PC-3 (cell line): ENCODE measurements around the gene FAM76A. TPM values are rescaled to one million over a fixed set of nuclear protein-coding genes. Genes with fewer than 3 reads are reported as not detected.

ENCODE experiments used
- ATAC-seq: fragments of 200-7000 bp; cut with Tn5 transposase; 2 replicates; pipeline ENCODE4 v1.9.1; 2020; ENCODE audit warnings: mild to moderate bottlenecking, moderate library complexity
- BruUV-seq: library from RNA; stranded (reverse); fragments of 400-500 nt; replicated peaks from 2 replicates; lab custom pipeline; 2021; lab: Mats Ljungman, UMichigan
- CTCF ChIA-PET: fragments of 300-600 bp; sonication (Branson Sonifier 250); formaldehyde crosslinking; loops from one replicate; lab custom pipeline; 2022; ENCODE audit warnings: antibody characterized with exemption; lab: Charles Lee
- POLR2A ChIA-PET: fragments of 300-600 bp; sonication (Branson Sonifier 250); formaldehyde crosslinking; loops from one replicate; lab custom pipeline; 2022; ENCODE audit warnings: antibody characterized with exemption; ENCODE audit not compliant: unreplicated experiment; lab: Charles Lee
- DNase-seq: peaks from one replicate; pipeline ENCODE4 v3.0.0-alpha.2; 2015
- H2AFZ ChIP-seq: fragments of 300-600 bp; sonication (generic); 2 replicates; pipeline ENCODE4 v1.6.0; 2016; ENCODE audit warnings: antibody characterized with exemption, low read length
- H3F3A ChIP-seq: fragments of 300-600 bp; sonication (generic); one replicate; pipeline ENCODE4 v1.6.0; 2017; ENCODE audit warnings: antibody characterized with exemption, low read length, control low read depth, mild to moderate bottlenecking; ENCODE audit not compliant: unreplicated experiment
- H3K27ac ChIP-seq: fragments of 300-600 bp; sonication (generic); 2 replicates; pipeline ENCODE4 v1.5.1; 2016; ENCODE audit warnings: mild to moderate bottlenecking, low read length
- H3K27me3 ChIP-seq: fragments of 300-600 bp; sonication (generic); 2 replicates; pipeline ENCODE4 v1.6.1; 2016; ENCODE audit warnings: low read length, mixed read lengths
- H3K36me3 ChIP-seq: fragments of 300-600 bp; sonication (generic); 2 replicates; pipeline ENCODE4 v1.6.1; 2016; ENCODE audit warnings: low read depth, mixed run types, low read length, mixed read lengths
- H3K4me1 ChIP-seq: fragments of 300-600 bp; sonication (generic); 2 replicates; pipeline ENCODE4 v1.5.1; 2016; ENCODE audit warnings: low read length; ENCODE audit not compliant: insufficient read depth
- H3K4me2 ChIP-seq: fragments of 300-600 bp; sonication (generic); 2 replicates; pipeline ENCODE4 v1.6.0; 2016; ENCODE audit warnings: low read length
- H3K4me3 ChIP-seq: fragments of 300-600 bp; sonication (generic); 2 replicates; pipeline ENCODE4 v1.5.1; 2016; ENCODE audit warnings: mild to moderate bottlenecking, low read length, mixed read lengths
- H3K79me2 ChIP-seq: fragments of 300-600 bp; sonication (generic); 2 replicates; pipeline ENCODE4 v1.6.1; 2017; ENCODE audit warnings: low read length, mixed read lengths
- H3K9ac ChIP-seq: fragments of 300-600 bp; sonication (generic); 2 replicates; pipeline ENCODE4 v1.6.0; 2016; ENCODE audit warnings: mild to moderate bottlenecking, low read length
- H3K9me2 ChIP-seq: fragments of 300-600 bp; sonication (generic); replicated peaks from 2 replicates; pipeline ENCODE4 v1.6.1; 2016; ENCODE audit warnings: mixed run types, low read length, mixed read lengths
- H3K9me3 ChIP-seq: fragments of 300-600 bp; sonication (generic); 2 replicates; pipeline ENCODE4 v1.6.1; 2016; ENCODE audit warnings: low read length, mixed read lengths
- H4K20me1 ChIP-seq: fragments of 300-600 bp; sonication (generic); 2 replicates; pipeline ENCODE4 v1.6.1; 2016; ENCODE audit warnings: low read length, mixed read lengths
- CTCF ChIP-seq: fragments of 300-600 bp; sonication (generic); conservative IDR thresholded peaks from 2 replicates; pipeline ENCODE4 v1.5.1; 2017; ENCODE audit warnings: antibody characterized with exemption, low read depth, mild to moderate bottlenecking, low read length
- EZH2 ChIP-seq: fragments of 300-600 bp; sonication (generic); IDR thresholded peaks from one replicate; pipeline ENCODE4 v1.6.1; 2017; ENCODE audit warnings: antibody characterized with exemption, mild to moderate bottlenecking, low read length; ENCODE audit not compliant: unreplicated experiment
- EZH2phosphoT487 ChIP-seq: fragments of 300-600 bp; sonication (generic); IDR thresholded peaks from 2 replicates; pipeline ENCODE4 v1.6.1; 2018; ENCODE audit warnings: mild to moderate bottlenecking, antibody characterized with exemption, low read length, borderline replicate concordance
- intact Hi-C: fragments of 100-400 bp; cut with micrococcal nuclease; formaldehyde crosslinking; loops from 2 replicates; pipeline ENCODE4 v1.9.0; 2023
- total RNA-seq: library from RNA; depleted of rRNA; stranded (reverse); fragments of >200 nt; gene quantifications from 2 replicates; pipeline ENCODE4 v1.2.3, GENCODE V29; 2014

The FAM76A gene
- total RNA-seq, 1 experiment from 2014 or later = 9.9 TPM

DNA sequence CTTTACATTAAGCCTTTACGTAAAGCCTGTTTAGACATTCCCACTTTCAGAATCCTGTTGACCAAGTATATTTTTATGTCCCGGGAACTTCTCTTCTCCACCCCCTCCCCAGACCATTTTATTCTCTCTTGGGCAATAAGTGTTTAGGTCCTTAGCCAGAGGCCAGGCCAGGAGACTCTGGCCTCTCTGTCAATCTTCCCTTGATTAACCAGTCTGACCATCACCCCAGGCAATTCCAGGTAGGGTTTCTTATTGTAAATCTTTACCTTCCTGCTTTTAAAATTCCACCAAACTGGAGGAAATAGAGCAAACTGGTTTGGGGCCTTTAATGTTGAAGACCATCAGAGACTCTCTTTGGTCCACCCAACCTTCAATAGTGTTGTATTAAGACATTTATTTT, 41.6 kb upstream of the FAM76A start:
- H3K9me3 ChIP-seq = no peaks in the 10 kb centered on the region; the same call in 1 of the 2 replicates
- H3K36me3 ChIP-seq = no peaks in the 10 kb centered on the region
- no peaks in the 10 kb centered on the region for H3K79me2 ChIP-seq
- intact Hi-C loops = no loop called here
- H3F3A ChIP-seq = no peaks in the 10 kb centered on the region
- POLR2A ChIA-PET = no interaction called here
- no peak overlapping the region for H3K4me2 ChIP-seq
- no peak overlapping the region for H3K27ac ChIP-seq
- no peak overlapping the region for H2AFZ ChIP-seq
- ATAC-seq (no peak), DNase-seq (no peak)
- no peaks in the 10 kb centered on the region for H4K20me1 ChIP-seq
- H3K4me3 ChIP-seq = no peak overlapping the region
- no TSS peak for BruUV-seq
- H3K27me3 ChIP-seq = peaks cover 6% of the 10 kb centered on the region
- H3K9me2 ChIP-seq = no peaks in the 10 kb centered on the region
- CTCF ChIA-PET = no interaction called here
- TF ChIP-seq EZH2phosphoT487 (no peak), CTCF (no peak)
- H3K4me1 ChIP-seq = no peaks in the 10 kb centered on the region
- no peak overlapping the region for H3K9ac ChIP-seq

- Histone ChIP-seq H2AFZ (no peak overlapping the region), H3K36me3 (no peaks in the 10 kb centered on the region), H3K79me2 (no peaks in the 10 kb centered on the region), H3K27ac (no peak overlapping the region), H3K27me3 (peaks cover 28% of the 10 kb centered on the region), H3K9ac (no peak overlapping the region), H3K4me3 (no peak overlapping the region), H3K9me3 (no peaks in the 10 kb centered on the region), H3F3A (no peaks in the 10 kb centered on the region), H3K4me2 (no peak overlapping the region), H4K20me1 (no peaks in the 10 kb centered on the region), H3K9me2 (no peaks in the 10 kb centered on the region), H3K4me1 (no peaks in the 10 kb centered on the region)
- intact Hi-C loops = no loop called here
- CTCF ChIA-PET = no interaction called here
- POLR2A ChIA-PET = interaction anchor here (0.6 kb wide), 1 partner anchor 18 kb away, joined by 7 read pairs; no protein-coding TSS in a partner anchor
- no TSS peak for BruUV-seq
- ATAC-seq (no peak), DNase-seq (no peak)
- TF ChIP-seq CTCF (no peak), EZH2phosphoT487 (no peak), EZH2 (no peak)
These were observed 39.4 kb upstream of the FAM76A start for GRCh38 chr1:27686223-27686990.

- TF ChIP-seq CTCF (no peak), EZH2phosphoT487 (no peak), EZH2 (no peak)
- Histone ChIP-seq H3K27ac (no peak overlapping the region), H3K4me3 (no peak overlapping the region), H3K36me3 (no peaks in the 10 kb centered on the region), H4K20me1 (no peaks in the 10 kb centered on the region), H3K4me1 (no peaks in the 10 kb centered on the region), H3K79me2 (no peaks in the 10 kb centered on the region), H3K9me3 (no peaks in the 10 kb centered on the region), H3K4me2 (no peak overlapping the region), H3K27me3 (peaks cover 37% of the 10 kb centered on the region), H2AFZ (no peak overlapping the region), H3F3A (no peaks in the 10 kb centered on the region), H3K9ac (no peak overlapping the region), H3K9me2 (no peaks in the 10 kb centered on the region)
- CTCF ChIA-PET = no interaction called here
- DNase-seq (no peak), ATAC-seq (no peak)
- intact Hi-C loops = no loop called here
- POLR2A ChIA-PET = no interaction called here
- BruUV-seq = no TSS peak
These were observed 37.9 kb upstream of the FAM76A start for GRCh38 chr1:27687906-27688305.
